Liver (tissue), 9 donors: Measurements from ENCODE around the gene NEUROD1. TPM values are rescaled to one million over a fixed set of nuclear protein-coding genes. Genes with fewer than 3 reads are reported as not detected.

Experiments used
- DNase-seq: peaks from one replicate; pipeline ENCODE4 v3.0.0-alpha.2; 2017; ENCODE audit warnings: low spot score
- H3K27ac ChIP-seq, 2 donors: one replicate each; pipeline ENCODE4 v1.7.0; 2013; ENCODE audit warnings: inconsistent platforms in 2 of 2, low read length in 2 of 2, control low read depth in 1 of 2, low read depth in 1 of 2, mild to moderate bottlenecking in 1 of 2
- H3K27me3 ChIP-seq, 4 donors: one replicate each; pipeline versions ENCODE4 v1.6.1 to v1.7.0; 2013; ENCODE audit warnings: low read length in 3 of 4, inconsistent platforms in 1 of 4, mild to moderate bottlenecking in 1 of 4, moderate library complexity in 1 of 4; ENCODE audit not compliant: control insufficient read depth in 4 of 4, insufficient read depth in 4 of 4
- H3K36me3 ChIP-seq, 4 donors: one replicate each; pipeline versions ENCODE4 v1.6.1 to v1.7.0; 2013; ENCODE audit warnings: low read length in 3 of 4, mild to moderate bottlenecking in 3 of 4, low read depth in 1 of 4, moderate library complexity in 1 of 4; ENCODE audit not compliant: control insufficient read depth in 4 of 4, insufficient read depth in 3 of 4
- H3K4me1 ChIP-seq, 4 donors: one replicate each; pipeline versions ENCODE4 v1.6.1 to v1.7.0; 2013; ENCODE audit warnings: low read length in 3 of 4, mild to moderate bottlenecking in 3 of 4, moderate library complexity in 1 of 4; ENCODE audit not compliant: control insufficient read depth in 4 of 4, insufficient read depth in 4 of 4
- H3K4me3 ChIP-seq, 3 donors: one replicate each; pipeline versions ENCODE4 v1.6.1 to v1.7.0; 2013; ENCODE audit warnings: low read length in 3 of 3, control low read depth in 1 of 3, low read depth in 1 of 3, mild to moderate bottlenecking in 1 of 3
- H3K9ac ChIP-seq, 2 donors: one replicate each; pipeline ENCODE4 v1.7.0; 2013; ENCODE audit warnings: low read length in 2 of 2, mild to moderate bottlenecking in 2 of 2, moderate library complexity in 2 of 2, control low read depth in 1 of 2, low read depth in 1 of 2
- H3K9me3 ChIP-seq, 4 donors: one replicate each; pipeline versions ENCODE4 v1.6.1 to v1.7.0; 2013; ENCODE audit warnings: low read length in 3 of 4; ENCODE audit not compliant: control insufficient read depth in 4 of 4
- EGR1 ChIP-seq, 2 donors: IDR thresholded peaks; 2 replicates each; pipeline ENCODE4 v1.6.1; 2016 to 2018; ENCODE audit warnings: antibody characterized with exemption in 2 of 2, low read depth in 2 of 2
- FOXA1 ChIP-seq: IDR thresholded peaks from 2 replicates; pipeline ENCODE4 v1.6.1; 2016; ENCODE audit warnings: antibody characterized with exemption
- FOXA2 ChIP-seq: IDR thresholded peaks from 2 replicates; pipeline ENCODE4 v1.6.1; 2016; ENCODE audit warnings: antibody characterized with exemption
- HNF4G ChIP-seq: IDR thresholded peaks from 2 replicates; pipeline ENCODE4 v1.6.1; 2016; ENCODE audit warnings: antibody characterized with exemption
- JUND ChIP-seq, 2 donors: IDR thresholded peaks; 2 replicates each; pipeline ENCODE4 v1.6.1; 2016; ENCODE audit warnings: antibody characterized with exemption in 2 of 2
- NR2F2 ChIP-seq: IDR thresholded peaks from 2 replicates; pipeline ENCODE4 v1.6.1; 2016; ENCODE audit warnings: antibody characterized with exemption
- SP1 ChIP-seq: IDR thresholded peaks from 2 replicates; pipeline ENCODE4 v1.6.1; 2018; ENCODE audit warnings: antibody characterized with exemption, mild to moderate bottlenecking
- YY1 ChIP-seq: IDR thresholded peaks from 2 replicates; pipeline ENCODE4 v1.6.1; 2016; ENCODE audit warnings: antibody characterized with exemption, mild to moderate bottlenecking
- WGBS: extraction: QIAGEN DNeasy Blood & Tissue Kit; methylation state at CpG from one replicate; pipeline ENCODE4 v1.1.7; 2013; 5-methylcytosine and 5-hydroxymethylcytosine counted together
- polyA plus RNA-seq, 2 donors: library from polyadenylated mRNA; stranded (reverse) in 1 of 2; unstranded in 1 of 2; fragments of 200-250 nt in 1 of 2; fragments of >200 nt in 1 of 2; fragmentation: Nextera tagmentation in 1 of 2; extraction: Ambion mirVana in 1 of 2; gene quantifications; one replicate each; pipeline versions ENCODE4 v1.2.1 to v1.2.3, GENCODE V29; 2013 to 2015
- total RNA-seq, 2 donors: library from RNA; depleted of rRNA; stranded (reverse); fragments of >200 nt; gene quantifications; one replicate each; pipeline ENCODE4 v1.2.3, GENCODE V29; 2014
- TF ChIP-seq, protein P1 (sequence below): fragments of 150-350 bp; IDR thresholded peaks from 2 replicates; pipeline ENCODE4 v1.5.1; 2017; ENCODE audit warnings: improper control_type of control experiment, low read depth, low read length; ENCODE audit not compliant: missing input control
- TF ChIP-seq, protein P2 (sequence below): IDR thresholded peaks from 2 replicates; pipeline ENCODE4 v1.6.1; 2016; ENCODE audit warnings: antibody characterized with exemption, mild to moderate bottlenecking
- TF ChIP-seq, protein P3 (sequence below): IDR thresholded peaks from 2 replicates; pipeline ENCODE4 v1.6.1; 2016; ENCODE audit warnings: antibody characterized with exemption
- TF ChIP-seq, protein P4 (sequence below): IDR thresholded peaks from 2 replicates; pipeline ENCODE4 v1.6.1; 2016; ENCODE audit warnings: antibody characterized with exemption
- TF ChIP-seq, protein P5 (sequence below): IDR thresholded peaks from 2 replicates; pipeline ENCODE4 v1.6.1; 2016; ENCODE audit warnings: antibody characterized with exemption
- donor health status: healthy.
- donor health status: healthy.
- donor health status: healthy.
- donor health status: healthy.
- donor health status: healthy.

Gene NEUROD1
- total and polyA plus RNA-seq, 4 donors, result not detected

DNA sequence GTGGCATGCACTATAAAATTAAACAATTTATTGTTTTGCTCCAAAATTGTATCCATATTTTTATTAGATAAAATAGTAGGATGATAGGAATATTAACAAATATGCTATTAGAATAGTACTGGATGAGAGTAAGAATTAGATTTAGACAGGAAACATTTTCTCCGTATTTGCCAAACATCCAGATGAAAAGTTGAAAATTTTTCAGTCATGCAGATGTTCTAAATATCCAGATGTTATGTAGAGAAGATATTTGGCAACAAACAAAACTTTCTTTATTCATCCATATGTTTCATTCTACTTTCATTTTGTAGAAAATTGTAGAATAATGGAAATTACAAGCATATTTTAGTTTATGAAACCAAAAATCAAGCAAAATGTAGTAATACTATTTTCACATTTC is 45.2 kb upstream of the NEUROD1 start:
- H3K27me3 ChIP-seq, result peaks cover 0 to 2% (median 0%) of the 10 kb centered on the region in 4 donors
- TF ChIP-seq YY1 (no peak), FOXA1 (no peak)
- TF ChIP-seq, protein P1, sequence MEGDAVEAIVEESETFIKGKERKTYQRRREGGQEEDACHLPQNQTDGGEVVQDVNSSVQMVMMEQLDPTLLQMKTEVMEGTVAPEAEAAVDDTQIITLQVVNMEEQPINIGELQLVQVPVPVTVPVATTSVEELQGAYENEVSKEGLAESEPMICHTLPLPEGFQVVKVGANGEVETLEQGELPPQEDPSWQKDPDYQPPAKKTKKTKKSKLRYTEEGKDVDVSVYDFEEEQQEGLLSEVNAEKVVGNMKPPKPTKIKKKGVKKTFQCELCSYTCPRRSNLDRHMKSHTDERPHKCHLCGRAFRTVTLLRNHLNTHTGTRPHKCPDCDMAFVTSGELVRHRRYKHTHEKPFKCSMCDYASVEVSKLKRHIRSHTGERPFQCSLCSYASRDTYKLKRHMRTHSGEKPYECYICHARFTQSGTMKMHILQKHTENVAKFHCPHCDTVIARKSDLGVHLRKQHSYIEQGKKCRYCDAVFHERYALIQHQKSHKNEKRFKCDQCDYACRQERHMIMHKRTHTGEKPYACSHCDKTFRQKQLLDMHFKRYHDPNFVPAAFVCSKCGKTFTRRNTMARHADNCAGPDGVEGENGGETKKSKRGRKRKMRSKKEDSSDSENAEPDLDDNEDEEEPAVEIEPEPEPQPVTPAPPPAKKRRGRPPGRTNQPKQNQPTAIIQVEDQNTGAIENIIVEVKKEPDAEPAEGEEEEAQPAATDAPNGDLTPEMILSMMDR, result no peak
- TF ChIP-seq, protein P2, sequence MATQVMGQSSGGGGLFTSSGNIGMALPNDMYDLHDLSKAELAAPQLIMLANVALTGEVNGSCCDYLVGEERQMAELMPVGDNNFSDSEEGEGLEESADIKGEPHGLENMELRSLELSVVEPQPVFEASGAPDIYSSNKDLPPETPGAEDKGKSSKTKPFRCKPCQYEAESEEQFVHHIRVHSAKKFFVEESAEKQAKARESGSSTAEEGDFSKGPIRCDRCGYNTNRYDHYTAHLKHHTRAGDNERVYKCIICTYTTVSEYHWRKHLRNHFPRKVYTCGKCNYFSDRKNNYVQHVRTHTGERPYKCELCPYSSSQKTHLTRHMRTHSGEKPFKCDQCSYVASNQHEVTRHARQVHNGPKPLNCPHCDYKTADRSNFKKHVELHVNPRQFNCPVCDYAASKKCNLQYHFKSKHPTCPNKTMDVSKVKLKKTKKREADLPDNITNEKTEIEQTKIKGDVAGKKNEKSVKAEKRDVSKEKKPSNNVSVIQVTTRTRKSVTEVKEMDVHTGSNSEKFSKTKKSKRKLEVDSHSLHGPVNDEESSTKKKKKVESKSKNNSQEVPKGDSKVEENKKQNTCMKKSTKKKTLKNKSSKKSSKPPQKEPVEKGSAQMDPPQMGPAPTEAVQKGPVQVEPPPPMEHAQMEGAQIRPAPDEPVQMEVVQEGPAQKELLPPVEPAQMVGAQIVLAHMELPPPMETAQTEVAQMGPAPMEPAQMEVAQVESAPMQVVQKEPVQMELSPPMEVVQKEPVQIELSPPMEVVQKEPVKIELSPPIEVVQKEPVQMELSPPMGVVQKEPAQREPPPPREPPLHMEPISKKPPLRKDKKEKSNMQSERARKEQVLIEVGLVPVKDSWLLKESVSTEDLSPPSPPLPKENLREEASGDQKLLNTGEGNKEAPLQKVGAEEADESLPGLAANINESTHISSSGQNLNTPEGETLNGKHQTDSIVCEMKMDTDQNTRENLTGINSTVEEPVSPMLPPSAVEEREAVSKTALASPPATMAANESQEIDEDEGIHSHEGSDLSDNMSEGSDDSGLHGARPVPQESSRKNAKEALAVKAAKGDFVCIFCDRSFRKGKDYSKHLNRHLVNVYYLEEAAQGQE, result no peak
- TF ChIP-seq, protein P3, sequence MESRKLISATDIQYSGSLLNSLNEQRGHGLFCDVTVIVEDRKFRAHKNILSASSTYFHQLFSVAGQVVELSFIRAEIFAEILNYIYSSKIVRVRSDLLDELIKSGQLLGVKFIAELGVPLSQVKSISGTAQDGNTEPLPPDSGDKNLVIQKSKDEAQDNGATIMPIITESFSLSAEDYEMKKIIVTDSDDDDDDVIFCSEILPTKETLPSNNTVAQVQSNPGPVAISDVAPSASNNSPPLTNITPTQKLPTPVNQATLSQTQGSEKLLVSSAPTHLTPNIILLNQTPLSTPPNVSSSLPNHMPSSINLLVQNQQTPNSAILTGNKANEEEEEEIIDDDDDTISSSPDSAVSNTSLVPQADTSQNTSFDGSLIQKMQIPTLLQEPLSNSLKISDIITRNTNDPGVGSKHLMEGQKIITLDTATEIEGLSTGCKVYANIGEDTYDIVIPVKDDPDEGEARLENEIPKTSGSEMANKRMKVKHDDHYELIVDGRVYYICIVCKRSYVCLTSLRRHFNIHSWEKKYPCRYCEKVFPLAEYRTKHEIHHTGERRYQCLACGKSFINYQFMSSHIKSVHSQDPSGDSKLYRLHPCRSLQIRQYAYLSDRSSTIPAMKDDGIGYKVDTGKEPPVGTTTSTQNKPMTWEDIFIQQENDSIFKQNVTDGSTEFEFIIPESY, result no peak
- no peaks in the 10 kb centered on the region for H3K36me3 ChIP-seq
- DNase-seq, result no peak
- H3K4me1 ChIP-seq, result no peaks in the 10 kb centered on the region
- H3K9ac ChIP-seq, result no peak overlapping the region
- H3K9me3 ChIP-seq, result peaks cover 5 to 7% (median 6%) of the 10 kb centered on the region in 4 donors
- no peak overlapping the region for H3K27ac ChIP-seq
- 94% methylated on average over 1 of the region's 1 CpG for WGBS
- H3K4me3 ChIP-seq, result no peak overlapping the region

DNA sequence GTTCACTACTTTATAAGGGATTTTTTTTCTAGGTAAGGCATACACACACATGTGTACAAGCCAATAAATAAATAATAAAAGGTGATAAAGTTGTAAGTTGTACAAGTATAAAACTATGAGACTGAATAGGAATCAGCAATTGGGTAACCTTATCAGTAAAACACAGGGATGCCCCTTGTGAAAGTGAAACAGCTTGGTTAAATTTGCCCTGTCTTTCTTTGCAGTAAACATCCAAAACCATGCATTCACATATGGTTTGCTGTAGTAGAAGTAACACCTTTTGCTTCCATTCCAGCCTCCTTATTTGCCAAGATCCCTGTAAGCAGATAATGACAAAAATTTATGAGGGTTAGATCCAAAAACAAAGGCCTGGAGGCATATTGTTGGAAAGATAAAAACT is 44.3 kb upstream of the NEUROD1 start:
- no peak for DNase-seq
- no peaks in the 10 kb centered on the region for H3K4me1 ChIP-seq
- peaks cover 5 to 7% (median 6%) of the 10 kb centered on the region in 4 donors for H3K9me3 ChIP-seq
- TF ChIP-seq, protein P1, result no peak
- TF ChIP-seq SP1, result no peak
- TF ChIP-seq EGR1 (IDR thresholded peaks at IDR 0.05; ENCODE audit: low read depth in 2 of 2), result no peak
- no peak for TF ChIP-seq FOXA2
- no peak for TF ChIP-seq HNF4G
- TF ChIP-seq, protein P4, sequence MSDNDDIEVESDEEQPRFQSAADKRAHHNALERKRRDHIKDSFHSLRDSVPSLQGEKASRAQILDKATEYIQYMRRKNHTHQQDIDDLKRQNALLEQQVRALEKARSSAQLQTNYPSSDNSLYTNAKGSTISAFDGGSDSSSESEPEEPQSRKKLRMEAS, result no peak
- TF ChIP-seq YY1, result no peak
- TF ChIP-seq, protein P3, result no peak
- TF ChIP-seq JUND (IDR thresholded peaks at IDR 0.05), result no peak
- TF ChIP-seq NR2F2, result no peak
- TF ChIP-seq, protein P5, sequence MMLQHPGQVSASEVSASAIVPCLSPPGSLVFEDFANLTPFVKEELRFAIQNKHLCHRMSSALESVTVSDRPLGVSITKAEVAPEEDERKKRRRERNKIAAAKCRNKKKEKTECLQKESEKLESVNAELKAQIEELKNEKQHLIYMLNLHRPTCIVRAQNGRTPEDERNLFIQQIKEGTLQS, result no peak
- no peaks in the 10 kb centered on the region for H3K36me3 ChIP-seq
- no peak overlapping the region for H3K9ac ChIP-seq
- H3K27ac ChIP-seq, result no peak overlapping the region
- no peak overlapping the region for H3K4me3 ChIP-seq
- H3K27me3 ChIP-seq, result peaks cover 0 to 2% (median 0%) of the 10 kb centered on the region in 4 donors
